BLaER1 treated with 17β-estradiol and CSF1 and Interleukin-3, amounts not matched to agents 10 nM and 100 nM (cell line): Measurements from ENCODE around the gene WASL.

Source experiments
- H3K27ac ChIP-seq, 11 experiments: shearing (Covaris generic); formaldehyde crosslinking; 2 replicates each; pipeline ENCODE4 v1.8.1; 2022
- H3K27me3 ChIP-seq, 11 experiments: shearing (Covaris generic); formaldehyde crosslinking; 2 replicates each; pipeline ENCODE4 v1.8.1; 2022
- H3K36me3 ChIP-seq, 11 experiments: shearing (Covaris generic); formaldehyde crosslinking; 2 replicates each; pipeline ENCODE4 v1.8.1; 2022
- H3K4me1 ChIP-seq, 10 experiments: shearing (Covaris generic); formaldehyde crosslinking; 2 replicates each; pipeline ENCODE4 v1.8.1; 2022
- H3K4me2 ChIP-seq, 11 experiments: shearing (Covaris generic); formaldehyde crosslinking; 2 replicates each; pipeline ENCODE4 v1.8.1; 2022
- H3K4me3 ChIP-seq, 10 experiments: shearing (Covaris generic); formaldehyde crosslinking; 2 replicates each; pipeline ENCODE4 v1.8.1; 2022
- H3K9ac ChIP-seq, 11 experiments: shearing (Covaris generic); formaldehyde crosslinking; 2 replicates each; pipeline ENCODE4 v1.8.1; 2022
- H3K9me3 ChIP-seq, 11 experiments: shearing (Covaris generic); formaldehyde crosslinking; replicated peaks in 1 of 11; 2 replicates each; pipeline ENCODE4 v1.8.1; 2022
- H4K20me1 ChIP-seq, 11 experiments: shearing (Covaris generic); formaldehyde crosslinking; 2 replicates each; pipeline ENCODE4 v1.8.1; 2022
- Cebpa-rat ChIP-seq, 11 experiments: shearing (Covaris generic); IDR thresholded peaks; 2 replicates each; pipeline ENCODE4 v1.8.1; 2022

The WASL gene

GRCh38 chr7:123771846-123772245 lies 23.0 kb upstream of the WASL start:
- no peak for TF ChIP-seq Cebpa-rat (IDR thresholded peaks at IDR 0.05)
- Histone ChIP-seq H3K9me3 (no peaks in the 10 kb centered on the region), H3K4me2 (peak overlapping the region in 2 of 11 experiments; percentile 39 to 53; a peak in 2 of 22 replicates), H3K4me3 (no peak overlapping the region), H3K27ac (peak overlapping the region in 1 of 11 experiments; percentile 10; a peak in 1 of 22 replicates), H3K9ac (no peak overlapping the region), H3K4me1 (peaks cover 0 to 38% (median 1%) of the 10 kb centered on the region in 10 experiments; a peak in 6 of 20 replicates), H3K36me3 (no peaks in the 10 kb centered on the region), H3K27me3 (no peaks in the 10 kb centered on the region), H4K20me1 (no peaks in the 10 kb centered on the region)

DNA sequence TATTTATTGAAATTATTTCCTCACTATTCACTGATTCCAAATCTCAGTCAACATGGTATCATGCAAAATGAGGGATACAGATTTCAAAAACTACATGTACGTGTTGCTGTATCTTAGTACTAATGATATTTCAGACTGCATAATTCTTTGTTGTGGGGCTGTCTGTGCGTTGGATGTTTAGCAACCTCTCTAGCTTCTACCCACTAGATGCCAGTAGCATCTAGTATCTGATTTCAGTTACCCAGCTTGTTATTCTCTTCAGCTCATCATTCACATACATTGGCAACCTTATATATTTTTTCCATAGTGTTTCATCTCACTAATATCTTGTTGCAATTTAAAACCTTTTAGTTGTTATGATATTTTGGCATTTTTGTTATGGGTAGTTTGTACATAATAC lies 22.5 kb upstream of the WASL start:
- Histone ChIP-seq H3K4me2 (peak overlapping the region in 3 of 11 experiments; percentile 10 to 53 (median 24); a peak in 4 of 22 replicates), H3K9ac (no peak overlapping the region), H3K4me3 (no peak overlapping the region), H3K27ac (peak overlapping the region in 4 of 11 experiments; percentile 2 to 58 (median 56); a peak in 6 of 22 replicates), H3K36me3 (no peaks in the 10 kb centered on the region), H4K20me1 (no peaks in the 10 kb centered on the region), H3K4me1 (peaks cover 0 to 38% (median 1%) of the 10 kb centered on the region in 10 experiments; a peak in 6 of 20 replicates), H3K27me3 (no peaks in the 10 kb centered on the region), H3K9me3 (no peaks in the 10 kb centered on the region)
- TF ChIP-seq Cebpa-rat (IDR thresholded peaks at IDR 0.05) = no peak

DNA sequence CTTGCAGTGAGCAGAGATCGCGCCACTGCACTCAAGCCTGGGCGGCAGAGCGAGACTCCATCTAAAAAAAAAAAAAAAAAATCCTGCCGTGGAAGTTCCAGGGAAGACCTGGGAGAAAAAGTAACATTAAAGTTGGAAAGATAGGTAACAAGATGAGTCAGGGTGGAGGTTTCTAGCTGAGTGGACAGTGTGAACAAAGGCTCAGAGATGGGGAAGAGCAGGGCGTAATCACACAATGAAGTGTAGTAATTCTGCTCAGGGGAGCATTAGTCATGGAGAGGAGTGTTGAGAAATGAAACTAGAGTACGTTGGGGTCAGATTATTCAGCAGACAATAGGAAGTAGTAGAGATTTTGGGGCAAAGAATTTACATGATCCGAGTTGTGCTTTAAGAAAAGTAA lies 21.6 kb upstream of the WASL start:
- Histone ChIP-seq H4K20me1 (no peaks in the 10 kb centered on the region), H3K4me2 (peak overlapping the region in 3 of 11 experiments; percentile 24 to 53 (median 49); a peak in 5 of 22 replicates), H3K4me3 (no peak overlapping the region), H3K27ac (peak overlapping the region in 4 of 11 experiments; percentile 43 to 62 (median 58); a peak in 7 of 22 replicates), H3K36me3 (no peaks in the 10 kb centered on the region), H3K4me1 (peaks cover 0 to 38% (median 1%) of the 10 kb centered on the region in 10 experiments; a peak in 6 of 20 replicates), H3K9me3 (no peaks in the 10 kb centered on the region), H3K9ac (no peak overlapping the region), H3K27me3 (no peaks in the 10 kb centered on the region)
- TF ChIP-seq Cebpa-rat (IDR thresholded peaks at IDR 0.05) = no peak

DNA sequence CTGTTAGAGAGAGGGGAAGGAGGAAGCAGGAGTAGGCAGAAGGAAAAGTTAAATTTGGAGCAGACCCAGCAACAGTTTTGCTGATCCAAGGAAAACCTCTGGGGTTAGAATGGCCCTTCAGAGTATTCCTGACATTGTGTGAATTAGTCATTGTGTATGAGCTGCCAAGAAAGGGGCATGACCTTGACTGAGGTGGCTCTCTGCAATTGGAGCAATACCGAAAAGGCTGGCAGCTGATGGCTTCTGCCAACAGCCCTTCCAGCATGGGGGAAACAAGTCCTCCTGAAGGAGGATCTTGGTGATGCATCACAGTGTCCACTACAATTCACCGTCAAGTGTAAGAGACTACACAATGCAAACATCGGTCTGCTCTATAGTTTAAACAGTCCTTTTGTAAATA lies 20.6 kb upstream of the WASL start:
- H3K36me3 ChIP-seq = no peaks in the 10 kb centered on the region
- H3K27ac ChIP-seq = 0 out of 22 replicates have a peak overlapping the region, but pooled peaks of 2 of the 11 experiments have one; percentile 7 to 62
- no peaks in the 10 kb centered on the region; a peak in 1 of 22 replicates for H3K9me3 ChIP-seq
- H4K20me1 ChIP-seq = no peaks in the 10 kb centered on the region
- peaks cover 0 to 38% (median 1%) of the 10 kb centered on the region in 10 experiments; a peak in 6 of 20 replicates for H3K4me1 ChIP-seq
- H3K27me3 ChIP-seq = no peaks in the 10 kb centered on the region
- no peak overlapping the region for H3K4me3 ChIP-seq
- H3K4me2 ChIP-seq = peak overlapping the region in 1 of 11 experiments; percentile 30; a peak in 3 of 22 replicates
- H3K9ac ChIP-seq = no peak overlapping the region
- no peak for TF ChIP-seq Cebpa-rat (IDR thresholded peaks at IDR 0.05)

DNA sequence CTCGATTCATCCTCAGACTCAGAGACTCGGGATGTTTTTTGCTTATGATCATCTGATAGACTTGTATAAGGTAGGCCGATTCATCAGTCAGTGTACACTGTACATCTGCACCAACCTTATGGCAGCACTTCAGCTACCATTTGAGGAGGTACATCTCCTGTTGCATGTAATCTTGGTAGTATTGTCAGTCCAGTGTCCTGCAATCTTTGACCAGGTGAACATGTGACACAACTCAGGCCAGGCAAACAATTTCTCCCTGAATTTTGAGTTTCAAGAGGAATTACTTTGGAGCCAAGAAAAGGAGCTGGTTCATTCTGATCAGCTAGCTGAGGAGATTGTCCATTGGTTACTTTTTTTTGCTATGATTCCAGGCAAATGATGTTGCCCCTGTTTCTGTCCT lies 19.7 kb upstream of the WASL start:
- Histone ChIP-seq H3K27ac (no peak overlapping the region), H4K20me1 (no peaks in the 10 kb centered on the region), H3K4me1 (peaks cover 0 to 38% (median 1%) of the 10 kb centered on the region in 10 experiments; a peak in 6 of 20 replicates), H3K4me3 (no peak overlapping the region), H3K36me3 (no peaks in the 10 kb centered on the region), H3K4me2 (no peak overlapping the region), H3K9ac (no peak overlapping the region), H3K27me3 (no peaks in the 10 kb centered on the region), H3K9me3 (peaks cover 1 to 6% (median 6%) of the 10 kb centered on the region in 11 experiments)
- TF ChIP-seq Cebpa-rat (IDR thresholded peaks at IDR 0.05) = no peak

DNA sequence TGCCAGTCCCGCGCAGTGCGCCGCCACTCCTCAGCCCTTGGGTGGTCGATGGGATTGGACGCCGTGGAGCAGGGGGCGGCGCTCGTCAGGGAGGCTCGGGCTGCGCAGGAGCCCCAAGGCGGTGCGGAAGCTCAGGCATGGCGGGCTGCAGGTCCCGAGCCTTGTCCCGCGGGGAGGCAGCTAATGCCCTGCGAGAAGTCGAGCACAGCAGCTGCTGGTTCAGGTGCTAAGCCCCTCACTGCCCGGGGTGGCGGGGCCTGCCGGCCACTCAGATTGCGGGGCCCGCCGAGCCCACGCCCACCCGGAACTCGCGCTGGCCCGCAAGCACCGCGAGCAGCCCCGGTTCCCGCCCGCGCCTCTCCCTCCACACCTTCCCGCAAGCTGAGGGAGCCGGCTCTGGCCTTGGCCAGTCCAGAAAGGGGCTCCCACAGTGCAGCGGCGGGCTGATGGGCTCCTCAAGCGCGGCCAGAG lies 14.4 kb upstream of the WASL start:
- Histone ChIP-seq H3K36me3 (no peaks in the 10 kb centered on the region), H3K27me3 (no peaks in the 10 kb centered on the region), H3K4me2 (no peak overlapping the region), H3K9ac (no peak overlapping the region), H3K27ac (no peak overlapping the region), H3K4me1 (no peaks in the 10 kb centered on the region), H3K4me3 (no peak overlapping the region), H3K9me3 (peaks cover 12 to 24% (median 15%) of the 10 kb centered on the region in 11 experiments), H4K20me1 (no peaks in the 10 kb centered on the region)
- no peak for TF ChIP-seq Cebpa-rat (IDR thresholded peaks at IDR 0.05)

DNA sequence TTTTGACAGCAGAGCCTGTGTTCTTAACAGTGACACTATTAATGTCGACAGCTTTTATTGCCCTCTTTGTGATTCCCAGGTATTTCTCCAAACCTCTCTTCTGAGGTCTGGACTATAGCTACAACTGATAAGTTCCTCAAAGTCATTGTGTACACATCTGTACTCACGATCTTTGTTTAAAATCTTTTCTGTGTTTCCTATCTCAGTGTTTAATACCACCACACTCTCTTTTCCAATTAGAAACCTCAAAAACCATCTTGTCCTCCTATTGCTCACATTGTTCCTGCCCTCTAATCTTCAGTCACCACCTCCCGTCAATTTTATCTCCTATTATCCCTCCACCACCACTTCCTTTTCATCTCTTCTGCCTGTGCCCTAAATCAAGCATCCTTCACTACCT lies 12.9 kb upstream of the WASL start:
- H3K27ac ChIP-seq = no peak overlapping the region
- no peaks in the 10 kb centered on the region for H4K20me1 ChIP-seq
- H3K4me1 ChIP-seq = peaks cover 0 to 12% (median 0%) of the 10 kb centered on the region in 10 experiments; a peak in 4 of 20 replicates
- no peak overlapping the region for H3K4me3 ChIP-seq
- TF ChIP-seq Cebpa-rat (IDR thresholded peaks at IDR 0.05) = no peak
- H3K36me3 ChIP-seq = no peaks in the 10 kb centered on the region
- H3K9ac ChIP-seq = no peak overlapping the region
- no peaks in the 10 kb centered on the region for H3K27me3 ChIP-seq
- H3K9me3 ChIP-seq = peaks cover 12 to 24% (median 15%) of the 10 kb centered on the region in 11 experiments
- no peak overlapping the region for H3K4me2 ChIP-seq

DNA sequence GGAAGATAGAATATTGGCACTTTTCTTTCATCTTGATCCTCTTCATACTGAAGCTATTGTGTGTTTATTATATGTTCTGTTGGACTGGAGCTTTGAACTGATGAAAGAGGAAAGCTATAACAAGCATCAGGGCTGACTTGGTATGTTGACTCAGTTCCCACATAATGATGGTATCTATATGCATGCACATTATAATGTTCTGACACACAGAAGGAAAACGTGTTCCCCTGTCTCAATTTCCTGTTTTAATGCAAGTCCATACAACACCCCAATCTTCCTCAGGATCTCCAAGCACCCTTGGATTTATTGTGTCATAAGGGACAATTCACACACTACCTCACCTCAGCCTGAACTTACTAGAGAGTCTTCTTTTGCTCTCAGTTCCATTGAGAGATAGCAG lies 8.3 kb upstream of the WASL start:
- H4K20me1 ChIP-seq = no peaks in the 10 kb centered on the region
- H3K4me2 ChIP-seq = peak overlapping the region in 2 of 11 experiments; percentile 34 to 77; a peak in 3 of 22 replicates
- no peak overlapping the region for H3K4me3 ChIP-seq
- no peaks in the 10 kb centered on the region for H3K27me3 ChIP-seq
- peak overlapping the region in 2 of 11 experiments; percentile 31 to 46; a peak in 2 of 22 replicates for H3K27ac ChIP-seq
- H3K4me1 ChIP-seq = peaks cover 0 to 46% (median 0%) of the 10 kb centered on the region in 10 experiments; a peak in 6 of 20 replicates
- H3K9me3 ChIP-seq = peaks cover 0 to 4% (median 0%) of the 10 kb centered on the region in 11 experiments; a peak in 4 of 22 replicates
- H3K9ac ChIP-seq = no peak overlapping the region
- no peaks in the 10 kb centered on the region for H3K36me3 ChIP-seq
- no peak for TF ChIP-seq Cebpa-rat (IDR thresholded peaks at IDR 0.05)

- Histone ChIP-seq H4K20me1 (no peaks in the 10 kb centered on the region), H3K36me3 (no peaks in the 10 kb centered on the region), H3K9me3 (no peaks in the 10 kb centered on the region), H3K4me1 (peaks cover 0 to 63% (median 3%) of the 10 kb centered on the region in 10 experiments; a peak in 10 of 20 replicates), H3K4me3 (no peak overlapping the region), H3K27ac (no peak overlapping the region), H3K9ac (no peak overlapping the region), H3K4me2 (no peak overlapping the region; a peak in 2 of 22 replicates), H3K27me3 (no peaks in the 10 kb centered on the region)
- TF ChIP-seq Cebpa-rat (IDR thresholded peaks at IDR 0.05) = no peak
These were observed 6.5 kb upstream of the WASL start for GRCh38 chr7:123755338-123755737.
